ENCODE results near the gene WFDC6. TPM values are rescaled to one million over a fixed set of nuclear protein-coding genes. Genes with fewer than 3 reads are reported as not detected.

The WFDC6 gene
- total and polyA plus RNA-seq, 2 experiments from 2014 or later: not detected

DNA sequence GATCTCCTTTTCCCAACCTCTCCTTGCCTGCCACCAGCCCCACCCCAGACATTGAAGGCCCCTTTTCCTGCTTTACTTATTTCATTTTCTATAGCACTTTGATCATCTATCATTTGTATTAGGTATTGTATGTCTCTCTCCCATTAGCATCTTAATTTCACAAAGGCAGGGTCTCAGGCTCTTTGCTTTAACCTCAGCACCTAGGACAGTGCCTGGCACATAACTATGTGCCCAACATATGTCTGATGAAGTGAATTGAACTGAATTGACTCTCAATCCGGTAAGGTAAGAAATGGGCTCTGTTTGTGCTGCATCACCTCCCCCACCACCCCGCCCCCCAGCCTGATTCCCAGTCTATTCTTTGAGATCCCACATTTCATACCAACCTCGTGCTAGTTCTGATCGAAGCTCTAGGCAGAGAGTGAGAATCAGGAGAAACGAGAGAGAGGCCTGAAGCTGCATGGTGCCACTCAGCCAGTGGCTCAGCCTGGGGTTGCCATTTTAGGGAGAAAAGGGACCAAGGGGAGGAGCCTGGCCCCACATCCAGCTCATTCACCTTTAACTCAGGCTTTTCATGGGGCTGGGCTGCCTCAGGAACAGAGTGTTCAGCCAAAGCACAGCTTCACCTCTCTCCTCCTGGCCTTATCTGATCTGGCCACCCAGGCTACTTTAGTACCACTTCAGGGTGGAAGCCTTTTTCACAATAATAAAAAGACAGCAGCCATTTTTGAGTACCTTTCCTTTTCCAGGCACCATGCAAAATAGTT, 24.0 kb downstream of the WFDC6 start, which contains the start of gene SPINT3:
TSS of gene SPINT3 (minus strand) at position 476 of the 767 bp plus-strand sequence. CDS start at position 462, 14 bp downstream.
- TF ChIP-seq, protein P1, sequence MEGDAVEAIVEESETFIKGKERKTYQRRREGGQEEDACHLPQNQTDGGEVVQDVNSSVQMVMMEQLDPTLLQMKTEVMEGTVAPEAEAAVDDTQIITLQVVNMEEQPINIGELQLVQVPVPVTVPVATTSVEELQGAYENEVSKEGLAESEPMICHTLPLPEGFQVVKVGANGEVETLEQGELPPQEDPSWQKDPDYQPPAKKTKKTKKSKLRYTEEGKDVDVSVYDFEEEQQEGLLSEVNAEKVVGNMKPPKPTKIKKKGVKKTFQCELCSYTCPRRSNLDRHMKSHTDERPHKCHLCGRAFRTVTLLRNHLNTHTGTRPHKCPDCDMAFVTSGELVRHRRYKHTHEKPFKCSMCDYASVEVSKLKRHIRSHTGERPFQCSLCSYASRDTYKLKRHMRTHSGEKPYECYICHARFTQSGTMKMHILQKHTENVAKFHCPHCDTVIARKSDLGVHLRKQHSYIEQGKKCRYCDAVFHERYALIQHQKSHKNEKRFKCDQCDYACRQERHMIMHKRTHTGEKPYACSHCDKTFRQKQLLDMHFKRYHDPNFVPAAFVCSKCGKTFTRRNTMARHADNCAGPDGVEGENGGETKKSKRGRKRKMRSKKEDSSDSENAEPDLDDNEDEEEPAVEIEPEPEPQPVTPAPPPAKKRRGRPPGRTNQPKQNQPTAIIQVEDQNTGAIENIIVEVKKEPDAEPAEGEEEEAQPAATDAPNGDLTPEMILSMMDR (IDR thresholded peaks at IDR 0.05; ENCODE audit: low read depth, low read length): no peak
- no peak within 1 kb of the TSS for H3K4me3 ChIP-seq
- H3K4me1 ChIP-seq (ENCODE audit: low read depth): no peaks in the 10 kb centered on the region
- no peaks in the 10 kb centered on the region for H3K9me3 ChIP-seq (ENCODE audit: low read depth)
- H3K36me3 ChIP-seq: no peaks in the 10 kb centered on the region
- peaks cover 15% of the 10 kb centered on the region for H3K27me3 ChIP-seq
- peak in 1 of 2 donors; percentile 8 for DNase-seq (ENCODE audit: low read depth in 1 of 2, low spot score in 1 of 2)
- no peak within 1 kb of the TSS for H3K27ac ChIP-seq

DNA sequence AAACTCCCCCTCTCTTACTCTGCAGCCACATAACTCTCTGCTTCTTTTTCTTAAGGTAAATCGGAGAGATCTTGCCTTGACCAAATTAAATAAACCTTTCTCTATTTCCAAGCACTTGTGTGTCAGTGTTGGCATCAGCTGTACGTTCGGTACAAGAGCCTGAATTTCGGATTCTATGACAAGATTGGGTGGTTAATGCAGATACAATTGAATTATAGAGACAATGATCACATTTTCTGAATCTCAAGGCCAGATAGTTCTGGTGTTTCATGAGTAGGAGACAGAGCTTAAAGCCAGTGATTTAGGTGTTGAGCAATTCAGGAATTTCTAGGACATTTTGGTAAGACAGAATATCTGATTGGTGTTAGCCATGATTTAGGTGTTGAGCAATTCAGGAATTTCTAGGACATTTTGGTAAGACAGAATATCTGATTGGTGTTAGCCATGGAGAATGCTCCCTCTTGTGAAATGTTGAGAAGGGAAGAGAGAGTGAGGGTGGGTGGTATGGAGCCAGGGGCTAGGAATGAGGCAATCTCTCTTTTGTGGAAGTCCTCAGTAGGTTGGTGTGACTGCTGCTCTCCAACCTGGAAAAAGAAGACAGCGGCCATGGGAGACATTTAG, 28.9 kb downstream of the WFDC6 start:
- DNase-seq (ENCODE audit: low read depth in 1 of 2, low spot score in 1 of 2): peak in 1 of 2 donors; percentile 26
- no peaks in the 10 kb centered on the region for H3K36me3 ChIP-seq
- no peak overlapping the region for H3K4me3 ChIP-seq
- H3K4me1 ChIP-seq (ENCODE audit: low read depth): no peaks in the 10 kb centered on the region
- TF ChIP-seq, protein P1 (IDR thresholded peaks at IDR 0.05; ENCODE audit: low read depth, low read length): no peak
- peaks cover 15% of the 10 kb centered on the region for H3K27me3 ChIP-seq
- no peak overlapping the region for H3K27ac ChIP-seq
- H3K9me3 ChIP-seq (ENCODE audit: low read depth): no peaks in the 10 kb centered on the region

DNA sequence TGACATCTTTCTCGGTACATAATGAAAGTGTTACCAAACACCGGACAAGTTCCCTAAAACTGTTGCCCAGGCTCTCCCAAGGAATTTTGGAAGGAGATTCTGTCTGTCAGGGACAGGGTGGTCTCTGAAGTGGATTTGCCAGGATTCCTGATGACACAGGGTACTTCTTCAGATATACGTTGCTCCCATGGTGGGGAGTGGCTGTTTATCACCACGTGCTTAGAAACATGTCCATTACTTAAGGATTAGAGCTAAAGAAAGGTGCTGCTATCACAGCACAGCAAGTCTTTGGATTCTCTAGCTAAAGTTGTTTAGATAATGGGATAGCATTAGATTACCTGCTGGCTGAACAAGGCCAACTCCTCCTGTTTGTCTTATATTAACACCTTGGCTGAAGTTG, 30.2 kb downstream of the WFDC6 start:
- TF ChIP-seq, protein P1 (IDR thresholded peaks at IDR 0.05; ENCODE audit: low read depth, low read length): no peak
- DNase-seq (ENCODE audit: low read depth in 1 of 2, low spot score in 1 of 2): no peak
- no peaks in the 10 kb centered on the region for H3K9me3 ChIP-seq (ENCODE audit: low read depth)
- H3K4me1 ChIP-seq (ENCODE audit: low read depth): no peaks in the 10 kb centered on the region
- no peaks in the 10 kb centered on the region for H3K36me3 ChIP-seq
- no peak overlapping the region for H3K4me3 ChIP-seq
- peaks cover 12% of the 10 kb centered on the region for H3K27me3 ChIP-seq
- H3K27ac ChIP-seq: no peak overlapping the region

DNA sequence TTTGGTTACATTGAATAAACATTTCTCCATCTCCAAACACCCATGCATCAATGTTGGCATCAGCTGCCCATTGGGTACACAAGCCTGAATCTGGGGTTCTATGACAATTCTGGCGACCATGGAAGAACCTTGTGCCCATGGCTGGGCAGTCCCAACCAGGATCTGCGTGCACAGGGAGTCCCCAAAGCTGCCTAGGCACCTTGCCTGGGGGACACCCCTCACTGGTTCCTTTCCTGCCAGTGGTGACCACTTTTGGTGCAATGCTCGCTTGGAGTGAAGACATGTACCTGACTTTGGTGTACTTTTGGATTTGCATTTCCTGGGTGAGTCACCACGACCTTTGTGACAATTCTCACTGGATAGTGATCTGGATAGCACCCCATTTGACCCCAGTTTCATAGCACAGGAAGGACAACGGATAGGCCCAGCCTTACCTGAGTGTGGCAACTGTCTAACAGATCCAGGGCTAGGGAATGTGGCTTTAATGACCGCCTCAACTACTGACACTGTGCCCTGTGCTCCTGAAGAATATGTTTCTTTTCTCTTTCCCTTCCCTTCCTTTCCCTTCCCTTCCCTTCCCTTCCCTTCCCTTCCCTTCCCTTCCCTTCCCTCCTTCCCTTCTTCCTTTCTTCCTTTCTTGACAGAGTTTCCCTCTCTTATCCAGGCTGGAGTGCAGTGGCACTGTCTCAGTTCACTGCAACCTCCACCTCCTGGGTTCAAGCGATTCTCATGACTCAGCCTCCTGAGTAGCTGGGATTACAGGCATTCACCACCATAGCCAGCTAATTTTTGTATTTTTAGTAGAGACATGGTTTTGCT, 31.0 kb downstream of the WFDC6 start:
- H3K36me3 ChIP-seq: no peaks in the 10 kb centered on the region
- H3K4me3 ChIP-seq: no peak overlapping the region
- no peak for DNase-seq (ENCODE audit: low read depth in 1 of 2, low spot score in 1 of 2)
- H3K4me1 ChIP-seq (ENCODE audit: low read depth): no peaks in the 10 kb centered on the region
- H3K9me3 ChIP-seq (ENCODE audit: low read depth): no peaks in the 10 kb centered on the region
- peaks cover 5% of the 10 kb centered on the region for H3K27me3 ChIP-seq
- H3K27ac ChIP-seq: no peak overlapping the region
- TF ChIP-seq, protein P1 (IDR thresholded peaks at IDR 0.05; ENCODE audit: low read depth, low read length): no peak

DNA sequence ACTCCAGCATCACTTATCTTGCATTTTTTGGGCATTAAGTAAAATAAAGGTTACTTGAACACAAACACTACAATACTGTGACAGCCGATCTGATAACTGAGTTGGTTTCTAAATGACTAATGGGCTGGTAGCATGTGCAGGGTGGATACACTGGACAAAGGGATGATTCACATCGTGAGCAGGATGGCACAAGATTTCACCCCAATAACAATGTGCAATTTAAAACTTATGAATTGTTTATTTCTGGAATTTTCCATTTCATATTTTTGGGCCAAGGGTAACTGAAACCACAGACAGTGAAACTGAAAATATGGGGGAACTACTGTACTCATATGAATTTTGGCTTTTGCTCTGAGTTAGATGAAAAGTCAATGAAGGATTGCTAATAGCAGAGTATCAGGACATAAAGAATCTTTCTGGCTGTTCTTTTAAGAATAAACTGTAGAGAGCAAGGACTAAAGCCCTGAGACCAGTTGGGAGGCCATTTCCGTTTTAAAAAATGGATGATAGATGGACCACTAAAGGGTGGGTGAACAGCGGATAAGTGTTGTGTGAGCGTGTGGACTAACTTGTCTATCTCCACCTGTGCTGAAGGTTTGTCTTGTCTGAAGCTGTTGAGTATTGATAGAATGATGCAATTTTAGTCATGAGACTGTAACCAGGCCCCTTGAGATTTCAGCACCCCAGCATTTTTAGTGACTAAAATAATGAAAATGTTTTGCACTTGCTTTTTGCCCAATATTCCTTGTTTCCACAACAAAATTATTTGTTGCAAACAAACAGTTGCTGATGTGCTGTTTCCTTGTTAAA, 32.1 kb downstream of the WFDC6 start:
- Histone ChIP-seq H3K27me3 (no peaks in the 10 kb centered on the region), H3K27ac (no peak overlapping the region), H3K4me3 (no peak overlapping the region), H3K4me1 (ENCODE audit: low read depth) (no peaks in the 10 kb centered on the region), H3K36me3 (no peaks in the 10 kb centered on the region), H3K9me3 (ENCODE audit: low read depth) (no peaks in the 10 kb centered on the region)
- TF ChIP-seq, protein P1 (IDR thresholded peaks at IDR 0.05; ENCODE audit: low read depth, low read length): no peak
- no peak for DNase-seq (ENCODE audit: low read depth in 1 of 2, low spot score in 1 of 2)
